Measurements from ENCODE around the gene TP53RK. TPM values are rescaled to one million over a fixed set of nuclear protein-coding genes. Genes with fewer than 3 reads are reported as not detected.

Gene TP53RK
- polyA plus RNA-seq (2014; cell fraction: cytosol; rRNA removed): 37.2 and 42.0 TPM in 2 replicates
- polyA plus RNA-seq (2014; cell fraction: nucleus; rRNA removed): 22.1 and 23.2 TPM in 2 replicates

DNA sequence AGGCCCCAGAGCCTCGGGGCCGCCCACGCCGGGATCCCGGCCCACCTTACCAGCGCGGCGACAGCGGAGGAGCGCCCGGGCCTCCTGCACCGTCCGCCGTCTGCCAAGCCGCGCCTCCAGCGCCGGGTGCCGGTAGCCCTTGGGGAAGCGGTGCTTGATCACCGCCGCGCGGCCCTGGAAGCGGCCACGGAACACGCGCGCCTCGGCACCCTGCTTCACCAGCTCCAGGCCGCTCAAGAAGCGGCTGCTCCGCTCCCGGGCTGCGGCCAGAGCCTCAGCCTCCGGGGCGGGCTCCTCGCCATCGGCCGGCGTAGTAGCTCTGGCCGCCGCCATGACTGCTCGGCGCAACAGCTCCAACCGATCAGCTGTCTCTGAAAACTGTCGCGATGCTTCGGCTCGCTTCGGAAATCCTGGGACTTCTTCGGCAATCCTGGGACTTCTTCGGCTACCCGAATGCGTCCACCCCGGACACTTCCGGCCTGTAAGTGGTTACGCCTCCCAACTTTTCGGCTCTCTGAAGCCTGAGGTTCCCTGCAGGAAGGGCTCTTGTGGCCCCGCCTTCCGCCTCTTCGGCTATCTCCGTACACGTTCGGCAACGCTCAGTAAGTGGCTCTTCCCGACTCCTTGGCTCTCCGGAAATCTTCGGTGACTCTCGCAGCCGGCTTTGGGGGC lies at the start of gene TP53RK:
Gene TP53RK, minus strand, starts transcription at position 363 of the 672 bp plus-strand sequence. Its CDS starts 30 bp downstream, at position 333.
- peak; percentile 100 for DNase-seq (ENCODE audit: low spot score)

DNA sequence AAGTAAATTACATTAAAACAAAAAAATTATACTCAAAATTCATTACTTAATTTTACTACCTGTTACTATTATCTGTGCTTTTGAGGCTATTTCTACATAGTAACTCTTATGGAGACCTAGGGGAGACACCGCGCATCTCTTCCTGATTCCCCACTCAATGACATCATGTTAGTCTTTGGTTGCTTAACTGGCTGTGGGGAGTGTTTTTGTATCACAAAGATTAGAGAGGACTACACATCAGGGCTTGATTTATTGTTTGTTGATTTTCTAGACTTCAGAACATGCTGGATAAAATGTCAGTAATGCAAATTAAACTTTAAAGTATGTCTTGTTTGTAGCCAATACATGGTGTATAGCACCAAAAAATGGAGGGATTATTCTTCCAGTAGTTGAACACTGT lies 46.2 kb upstream of the TP53RK start:
- no peak for DNase-seq (ENCODE audit: low spot score)

DNA sequence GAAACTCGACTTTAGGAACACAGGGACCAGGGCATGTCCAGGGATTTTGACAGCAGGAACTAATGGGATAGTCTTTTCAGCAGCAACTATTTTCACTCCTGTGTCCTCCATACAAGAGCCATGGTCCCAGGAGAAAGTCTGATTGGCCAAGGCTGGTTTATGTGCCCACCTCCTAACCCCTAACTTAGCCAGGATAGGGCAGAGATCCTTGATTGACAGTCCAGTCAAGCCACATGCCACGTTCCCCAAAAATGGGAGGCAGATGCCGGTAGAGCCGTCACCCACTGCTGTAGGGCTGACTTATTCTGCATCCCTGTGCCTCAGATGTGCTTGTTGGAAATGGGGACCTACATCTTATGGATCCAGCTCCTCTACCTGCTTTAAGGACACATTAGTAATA lies 42.5 kb upstream of the TP53RK start:
- no peak for DNase-seq (ENCODE audit: low spot score)

DNA sequence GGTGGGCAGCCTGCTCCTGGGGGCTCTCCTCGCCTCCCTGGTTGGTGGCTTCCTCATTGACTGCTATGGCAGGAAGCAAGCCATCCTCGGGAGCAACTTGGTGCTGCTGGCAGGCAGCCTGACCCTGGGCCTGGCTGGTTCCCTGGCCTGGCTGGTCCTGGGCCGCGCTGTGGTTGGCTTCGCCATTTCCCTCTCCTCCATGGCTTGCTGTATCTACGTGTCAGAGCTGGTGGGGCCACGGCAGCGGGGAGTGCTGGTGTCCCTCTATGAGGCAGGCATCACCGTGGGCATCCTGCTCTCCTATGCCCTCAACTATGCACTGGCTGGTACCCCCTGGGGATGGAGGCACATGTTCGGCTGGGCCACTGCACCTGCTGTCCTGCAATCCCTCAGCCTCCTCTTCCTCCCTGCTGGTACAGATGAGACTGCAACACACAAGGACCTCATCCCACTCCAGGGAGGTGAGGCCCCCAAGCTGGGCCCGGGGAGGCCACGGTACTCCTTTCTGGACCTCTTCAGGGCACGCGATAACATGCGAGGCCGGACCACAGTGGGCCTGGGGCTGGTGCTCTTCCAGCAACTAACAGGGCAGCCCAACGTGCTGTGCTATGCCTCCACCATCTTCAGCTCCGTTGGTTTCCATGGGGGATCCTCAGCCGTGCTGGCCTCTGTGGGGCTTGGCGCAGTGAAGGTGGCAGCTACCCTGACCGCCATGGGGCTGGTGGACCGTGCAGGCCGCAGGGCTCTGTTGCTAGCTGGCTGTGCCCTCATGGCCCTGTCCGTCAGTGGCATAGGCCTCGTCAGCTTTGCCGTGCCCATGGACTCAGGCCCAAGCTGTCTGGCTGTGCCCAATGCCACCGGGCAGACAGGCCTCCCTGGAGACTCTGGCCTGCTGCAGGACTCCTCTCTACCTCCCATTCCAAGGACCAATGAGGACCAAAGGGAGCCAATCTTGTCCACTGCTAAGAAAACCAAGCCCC lies 36.2 kb upstream of the TP53RK start:
- no peak for DNase-seq (ENCODE audit: low spot score)

DNA sequence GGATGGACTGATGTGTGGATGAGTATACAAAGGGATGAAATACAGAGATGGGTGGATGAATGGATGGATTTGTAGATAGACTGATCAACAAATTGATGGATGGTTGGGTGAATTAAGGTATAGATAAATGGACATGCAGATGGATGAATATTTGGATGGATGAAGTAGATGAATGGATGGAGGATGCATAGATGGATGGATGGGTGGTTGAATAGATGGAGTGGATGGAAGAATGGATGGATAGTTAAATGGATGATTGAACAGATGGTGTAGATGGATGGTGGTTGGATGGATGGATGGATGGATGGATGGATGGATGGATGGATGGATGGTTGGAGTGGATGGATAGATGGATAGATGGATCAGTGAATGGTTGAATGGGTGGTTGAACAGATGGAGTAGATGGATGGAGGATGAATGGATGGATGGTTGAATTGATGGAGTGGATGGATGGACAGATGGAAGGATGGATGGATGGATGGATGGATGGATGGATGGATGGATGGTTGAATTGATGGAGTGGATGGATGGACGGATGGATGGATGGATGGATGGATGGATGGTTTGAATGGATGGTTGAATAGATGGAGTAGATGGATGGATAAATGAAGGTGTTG lies 35.2 kb upstream of the TP53RK start:
- DNase-seq (ENCODE audit: low spot score): no peak

DNA sequence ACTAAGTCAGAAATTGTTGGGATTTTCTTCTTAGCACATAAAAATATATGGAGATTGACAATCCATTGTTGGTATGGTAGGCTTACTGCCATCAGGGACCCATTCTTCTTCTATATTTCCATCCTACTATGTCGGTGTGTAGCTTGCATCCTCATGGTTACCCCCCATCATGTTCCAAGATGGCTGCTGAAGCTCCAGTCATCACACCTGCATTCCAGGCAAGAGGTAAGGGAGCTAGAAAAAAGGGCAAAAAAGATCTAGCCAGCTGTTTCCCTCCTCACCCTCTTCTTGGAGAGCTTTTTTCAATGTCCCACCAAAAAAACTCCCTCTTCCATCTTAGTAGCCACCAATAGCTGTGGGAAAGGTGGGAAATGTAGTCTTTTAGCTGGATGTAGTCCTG lies 33.8 kb upstream of the TP53RK start:
- no peak for DNase-seq (ENCODE audit: low spot score)

DNA sequence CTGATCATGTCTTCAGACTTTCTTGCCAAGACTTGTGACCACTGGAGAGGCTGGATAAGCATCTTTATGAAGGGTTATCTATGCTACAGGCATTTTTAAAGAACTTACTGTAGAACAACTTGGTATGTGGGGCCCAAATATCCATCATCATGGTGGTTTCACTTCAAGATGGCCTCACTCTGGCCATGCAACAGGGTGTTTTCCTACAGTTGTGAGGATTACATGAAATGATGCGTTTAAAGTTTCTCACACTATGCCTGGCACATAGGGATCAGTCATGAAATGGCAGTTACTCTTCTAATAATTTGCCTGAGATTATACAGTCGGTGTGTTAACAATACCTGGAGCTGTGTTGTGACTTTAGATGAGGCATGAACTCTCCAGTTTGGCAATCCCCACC lies 33.2 kb upstream of the TP53RK start:
- DNase-seq (ENCODE audit: low spot score): no peak

DNA sequence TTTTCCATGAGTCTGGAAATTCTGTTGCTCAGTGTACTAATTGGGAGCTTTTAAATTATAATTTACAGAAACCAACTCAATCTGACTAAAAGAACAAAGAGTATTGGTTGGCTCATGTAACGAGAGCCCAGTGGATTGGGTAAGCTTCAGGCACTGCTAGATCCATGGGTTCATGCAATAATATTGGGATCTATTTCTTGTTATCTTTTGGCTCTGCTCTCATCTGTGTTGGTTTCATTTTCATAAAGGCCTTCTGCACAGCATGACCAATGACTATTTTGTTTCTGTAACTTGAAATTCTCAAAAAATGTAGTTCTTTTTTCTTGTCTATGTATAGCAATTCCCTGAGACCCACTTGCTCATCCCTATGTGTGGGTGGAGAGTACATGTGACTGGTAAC lies 32.2 kb upstream of the TP53RK start:
- DNase-seq (ENCODE audit: low spot score): no peak

DNA sequence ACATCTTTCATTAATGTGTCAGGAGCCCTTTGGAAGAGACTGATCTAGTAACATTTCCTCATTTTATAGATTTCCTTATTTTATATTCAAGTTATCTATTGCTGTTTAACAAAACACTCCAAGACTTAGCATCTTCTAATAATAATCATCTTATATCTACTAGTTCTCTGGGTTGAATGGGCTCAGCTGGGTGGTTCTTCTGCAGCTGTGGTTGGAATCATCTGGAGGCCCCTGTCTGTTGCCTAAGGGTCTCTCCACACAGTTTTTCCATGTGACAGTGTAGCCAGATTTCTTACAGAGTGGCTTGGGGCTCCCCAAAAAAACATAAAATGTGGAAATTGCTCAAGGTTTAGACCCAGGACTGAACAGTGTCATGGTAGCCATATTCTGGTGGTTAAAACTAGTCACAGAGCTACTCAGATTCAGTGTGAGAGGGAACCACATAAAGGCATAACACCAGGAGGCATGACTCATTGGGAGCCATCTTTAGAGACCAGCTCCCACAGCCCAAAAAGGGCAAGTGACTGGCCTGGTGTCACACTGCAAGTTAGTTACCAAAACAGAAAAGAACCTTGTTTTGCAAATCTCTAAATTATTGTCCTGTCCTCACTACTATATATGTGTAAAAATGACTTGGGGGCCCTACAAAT lies 31.7 kb upstream of the TP53RK start:
- no peak for DNase-seq (ENCODE audit: low spot score)

DNA sequence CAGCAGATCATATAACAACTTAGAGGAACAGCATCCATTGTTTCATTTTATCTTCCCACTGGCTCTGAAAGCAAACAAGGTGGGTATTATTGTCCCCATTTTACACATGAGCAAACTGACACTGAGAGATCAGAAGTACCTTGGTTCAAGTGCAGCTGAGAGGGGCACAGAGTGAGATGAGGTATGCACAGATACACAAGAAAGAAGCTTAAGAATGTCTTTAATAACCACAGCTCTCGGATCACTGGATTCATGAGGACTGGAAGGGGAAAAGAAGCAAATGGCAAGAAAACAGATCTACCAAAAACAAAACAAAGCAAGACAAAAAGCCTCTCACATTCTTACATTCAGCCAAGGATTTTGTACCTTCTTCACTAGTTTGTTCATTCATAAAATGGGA lies 30.8 kb upstream of the TP53RK start:
- no peak for DNase-seq (ENCODE audit: low spot score)

DNA sequence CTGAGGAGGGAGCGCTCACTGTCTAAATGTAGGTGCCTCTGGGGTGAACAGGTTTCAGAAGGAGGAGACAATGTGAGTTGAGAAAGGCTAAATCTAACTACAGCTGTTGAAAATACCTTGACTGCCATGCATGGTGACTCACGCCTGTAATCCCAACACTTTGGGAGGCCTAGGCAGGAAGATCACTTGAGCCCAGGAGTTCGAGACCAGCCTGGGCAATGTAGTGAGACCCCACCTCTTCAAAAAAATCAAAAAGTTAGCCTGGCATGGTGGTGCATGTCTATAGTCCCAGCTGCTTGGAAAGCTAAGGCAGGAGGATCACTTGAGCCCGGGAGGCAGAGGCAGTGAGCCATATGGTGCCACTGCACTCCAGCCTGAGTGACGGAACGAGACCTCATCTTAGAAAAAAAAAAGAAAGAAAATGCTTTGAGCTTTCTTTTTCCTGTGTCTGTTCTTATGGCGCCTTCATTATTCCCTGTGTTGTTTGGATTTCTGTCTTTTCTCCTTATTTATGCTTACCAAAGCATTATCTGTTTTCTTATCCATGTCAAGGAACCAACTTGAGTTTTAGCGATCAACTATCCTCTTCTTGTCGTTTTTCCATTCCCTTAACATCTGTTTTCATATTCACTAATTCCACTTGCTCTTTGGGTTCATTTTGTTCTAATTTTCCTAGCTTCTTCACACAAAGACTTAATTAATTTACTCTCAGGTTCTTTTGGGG lies 28.7 kb upstream of the TP53RK start:
- DNase-seq (ENCODE audit: low spot score): no peak

DNA sequence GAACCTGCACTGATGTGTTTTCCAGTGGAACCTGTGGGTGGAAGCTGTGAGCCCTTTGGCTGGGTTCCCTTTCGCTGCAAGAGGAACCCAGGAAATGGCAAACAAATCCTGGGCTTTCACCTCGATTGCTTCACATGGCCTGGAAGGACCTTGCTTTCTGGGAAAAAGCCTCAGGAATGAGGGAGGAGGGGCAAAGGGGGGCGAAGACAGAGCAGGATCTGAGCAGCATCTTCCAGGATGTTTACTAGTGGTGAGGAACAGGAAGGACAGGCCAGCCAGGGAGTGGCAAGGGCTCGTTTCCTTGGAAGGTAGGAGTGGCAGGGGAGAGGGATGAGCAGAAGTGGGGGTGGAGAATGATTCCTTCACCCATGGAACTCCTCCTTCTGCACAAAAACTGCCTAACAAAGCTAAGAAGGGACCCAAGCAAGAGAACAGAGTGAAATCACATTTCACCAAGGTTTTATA lies 26.1 kb upstream of the TP53RK start:
- no peak for DNase-seq (ENCODE audit: low spot score)

DNA sequence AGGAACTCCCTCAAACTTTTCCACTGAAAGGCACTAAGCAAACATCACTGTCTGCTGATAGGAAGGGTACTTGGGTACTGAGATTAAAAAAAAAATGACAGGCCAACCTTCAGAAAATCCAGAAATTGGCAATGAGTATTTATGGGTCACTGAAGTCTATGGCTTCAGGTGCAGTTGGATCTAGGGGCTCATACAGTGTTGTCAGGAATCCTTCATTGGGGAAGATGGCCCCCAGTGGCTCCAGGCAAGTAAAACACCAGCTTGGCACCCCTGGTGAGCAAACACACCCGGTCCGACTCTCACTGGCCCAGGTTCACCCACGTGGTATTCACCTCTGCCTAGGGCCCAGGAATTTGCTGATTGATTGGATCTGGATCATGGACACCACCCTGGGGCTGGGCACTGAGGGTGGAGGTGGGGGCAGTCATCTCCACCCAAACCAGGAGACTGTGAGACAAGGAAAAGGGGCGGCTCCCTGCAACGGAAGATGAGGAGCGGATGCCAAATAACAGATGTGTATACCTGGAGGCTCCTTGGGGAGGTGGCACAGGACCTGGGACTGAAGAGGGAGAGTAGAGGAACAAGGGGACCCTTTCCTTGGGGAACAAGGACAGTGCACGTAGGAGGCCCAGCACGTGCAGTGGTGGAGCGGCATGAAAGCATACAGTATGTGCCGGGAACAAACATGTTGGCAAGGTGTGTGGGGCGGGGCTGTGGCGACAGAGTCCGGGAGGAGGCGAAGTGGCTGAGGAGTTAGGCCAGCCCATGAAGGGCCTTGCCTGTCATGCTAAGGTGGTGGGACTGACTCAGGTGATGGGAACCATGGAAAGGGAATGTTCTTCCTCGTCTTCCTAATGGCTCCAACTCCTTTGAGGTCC lies 25.0 kb upstream of the TP53RK start:
- DNase-seq (ENCODE audit: low spot score): no peak

DNA sequence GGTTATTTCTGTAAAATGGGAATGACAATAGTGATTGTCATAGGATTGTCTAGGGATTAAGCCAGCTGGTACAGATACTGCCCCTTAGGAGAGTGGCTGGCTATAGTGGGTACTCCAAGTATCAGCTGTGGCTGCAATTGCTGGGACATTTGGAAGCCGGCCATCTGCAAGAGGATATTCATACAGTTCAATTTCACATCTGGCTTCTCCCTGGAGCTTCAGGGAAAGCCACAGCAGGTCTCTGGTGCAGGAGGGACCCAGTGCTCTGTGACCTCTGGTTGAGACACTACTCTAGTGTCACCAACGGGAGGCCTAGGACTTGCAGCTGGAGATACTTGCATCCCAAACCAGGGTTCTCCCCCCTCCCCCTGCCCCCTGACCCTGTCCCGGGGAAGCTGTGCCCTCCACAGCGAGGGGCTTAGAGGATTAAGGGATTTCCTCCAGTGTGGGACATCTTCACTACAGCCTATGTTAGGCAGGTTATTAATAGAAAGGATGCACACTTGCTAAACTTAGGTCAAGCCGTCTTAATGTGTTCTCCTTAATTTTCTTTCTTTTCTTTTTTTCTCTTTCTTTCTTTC lies 22.9 kb upstream of the TP53RK start:
- DNase-seq (ENCODE audit: low spot score): no peak

DNA sequence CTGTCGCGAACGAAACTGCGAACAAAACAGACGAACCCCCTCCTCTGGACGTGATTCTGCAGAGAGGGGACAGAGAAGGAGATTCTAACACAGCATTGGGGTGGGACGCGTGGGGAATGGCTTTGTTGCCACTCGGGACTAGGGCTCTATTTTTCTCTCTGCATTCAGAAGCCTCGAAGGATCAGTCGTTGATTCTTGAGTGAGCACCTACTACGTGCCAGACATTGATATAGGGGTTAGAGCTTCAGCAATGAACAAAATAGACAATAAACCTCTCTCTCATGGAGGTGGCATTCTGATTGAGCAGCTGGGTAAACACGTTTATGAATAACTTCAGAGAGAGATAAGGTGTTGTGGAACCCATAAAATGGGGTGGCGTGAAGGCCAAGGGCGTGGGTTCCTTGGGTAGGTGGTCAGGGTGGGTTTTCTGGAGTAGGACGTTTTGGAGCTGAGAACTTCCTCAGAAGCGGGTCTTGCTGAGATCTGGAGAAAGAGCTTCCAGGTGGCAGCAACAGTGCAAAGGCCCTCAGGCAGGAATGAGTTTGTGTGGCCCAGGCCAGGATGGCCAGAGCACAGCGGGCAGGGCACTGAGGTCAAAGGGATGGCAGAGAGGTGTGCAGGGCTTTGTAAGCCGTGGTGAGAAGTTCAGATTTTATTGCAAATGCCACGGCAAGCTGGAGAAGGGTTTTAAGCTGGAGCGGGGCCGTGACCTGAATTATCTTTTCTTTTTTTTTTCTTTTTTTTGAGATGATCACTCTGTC lies 21.1 kb upstream of the TP53RK start:
- no peak for DNase-seq (ENCODE audit: low spot score)

DNA sequence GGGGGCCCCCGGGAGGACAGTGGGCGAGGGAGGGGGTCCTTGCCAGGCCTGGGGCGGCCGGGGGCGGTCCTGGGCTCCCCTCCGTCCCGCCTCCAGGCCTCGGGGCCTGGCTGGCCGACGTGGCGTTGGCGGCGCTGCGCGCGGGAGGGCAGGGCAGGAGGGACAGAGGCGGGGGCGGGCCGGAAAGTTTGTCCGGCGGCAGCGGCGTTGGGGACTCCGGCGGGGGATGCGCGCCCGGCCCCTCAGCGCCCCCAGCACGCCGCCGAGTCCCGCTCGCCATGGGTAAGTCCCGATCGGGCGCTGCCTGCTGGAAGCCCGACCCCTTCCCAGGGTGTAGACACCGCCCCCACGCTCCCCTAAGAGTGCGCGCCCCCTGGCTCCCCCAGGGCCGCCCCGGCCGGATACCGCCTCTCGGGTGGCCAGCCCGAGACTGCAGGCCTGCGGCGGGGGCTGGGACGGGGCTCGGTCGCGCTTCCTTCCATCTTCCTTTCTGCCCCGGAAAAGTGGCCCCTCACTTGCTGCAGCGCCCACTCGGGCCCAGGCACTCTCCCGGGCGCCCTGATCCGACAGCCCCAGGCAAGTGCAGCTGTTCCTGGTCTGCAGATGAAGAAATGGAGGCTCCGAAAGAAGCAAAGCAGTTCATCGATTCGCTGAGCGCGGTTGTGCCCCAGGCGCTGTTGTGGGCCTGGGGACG lies 20.4 kb upstream of the TP53RK start, which contains the start of gene SLC2A10:
Gene SLC2A10, plus strand, starts transcription at position 191 of the 694 bp plus-strand sequence. Its CDS starts 88 bp downstream, at position 279.
- no peak for DNase-seq (ENCODE audit: low spot score)

DNA sequence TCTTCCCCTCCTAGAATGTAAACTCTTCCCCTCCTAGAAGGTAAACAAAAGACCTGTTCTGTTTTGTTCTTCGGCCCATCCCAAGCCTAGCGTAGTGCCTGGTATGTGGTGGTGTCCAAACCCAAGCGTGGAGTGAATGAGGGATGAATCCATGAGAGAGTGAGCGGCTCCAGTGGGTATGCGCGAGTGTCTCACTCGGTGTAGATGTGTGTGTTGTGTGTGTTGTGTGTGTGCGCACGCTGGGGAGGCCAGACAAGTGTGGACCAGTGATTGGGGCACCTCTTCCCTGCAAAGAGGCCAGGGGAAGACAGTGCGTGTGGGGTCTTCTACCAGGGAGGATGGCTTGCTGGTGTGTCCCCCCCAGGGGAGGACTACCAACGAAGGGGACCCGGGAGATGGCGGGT lies 19.8 kb upstream of the TP53RK start:
- DNase-seq (ENCODE audit: low spot score): no peak

All from SK-N-DZ (cell line).